Vagina (tissue), 2 donors: ENCODE measurements around the gene ACTN4.
"Not testable (repeated sequence)": the region's sequence is repeated elsewhere in the genome, so short reads cannot be mapped to it uniquely, and the experiment has no call there.

Source experiments
- POLR2A ChIP-seq, 2 donors: fragments of 450-650 bp; IDR thresholded peaks; one replicate each; pipeline ENCODE4 v1.6.1; 2017; ENCODE audit warnings: antibody characterized with exemption in 2 of 2, mild to moderate bottlenecking in 2 of 2, moderate library complexity in 2 of 2
- POLR2AphosphoS5 ChIP-seq, 2 donors: sonication (generic); formaldehyde crosslinking; IDR thresholded peaks; one replicate each; pipeline ENCODE4 v1.9.0; 2017; ENCODE audit warnings: antibody characterized with exemption in 2 of 2, mild to moderate bottlenecking in 2 of 2, low read depth in 1 of 2; ENCODE audit not compliant: insufficient read depth in 1 of 2
- TF ChIP-seq, protein P1 (sequence below), 3 experiments: fragments of 450-650 bp in 2 of 3; fragments of 200-600 bp in 1 of 3; sonication (generic) in 1 of 3; IDR thresholded peaks; one replicate each; pipeline ENCODE4 v1.5.1; 2017 to 2019; ENCODE audit warnings: antibody characterized with exemption in 3 of 3, mild to moderate bottlenecking in 2 of 3, moderate library complexity in 2 of 3

DNA sequence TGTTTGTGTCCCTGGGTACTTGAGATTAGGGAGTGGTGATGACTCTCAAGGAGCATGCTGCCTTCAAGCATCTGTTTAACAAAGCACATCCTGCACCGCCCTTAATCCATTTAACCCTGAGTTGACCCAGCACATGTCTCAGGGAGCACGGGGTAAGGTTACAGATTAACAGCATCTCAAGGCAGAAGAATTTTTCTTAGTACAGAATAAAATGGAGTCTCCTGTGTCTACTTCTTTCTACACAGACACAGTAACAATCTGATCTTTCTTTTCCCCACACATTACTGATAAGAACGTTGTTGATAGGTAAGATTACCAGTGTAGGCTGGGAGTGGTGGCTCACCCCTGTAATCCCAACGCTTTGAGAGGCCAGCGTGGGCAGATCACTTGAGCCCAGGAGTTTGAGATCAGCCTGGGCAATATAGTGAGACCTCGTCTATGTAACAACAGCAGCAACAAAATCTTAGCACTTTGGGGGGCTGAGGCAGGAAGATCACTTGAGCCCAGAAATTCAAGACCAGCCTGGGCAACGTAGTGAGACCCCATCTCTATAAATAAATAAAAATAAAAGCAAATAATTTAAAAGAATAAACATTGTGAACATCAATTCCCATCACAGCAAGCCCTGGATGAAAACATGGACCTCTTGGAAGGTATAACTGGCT, 15.5 kb upstream of the ACTN4 start:
- TF ChIP-seq, protein P1, sequence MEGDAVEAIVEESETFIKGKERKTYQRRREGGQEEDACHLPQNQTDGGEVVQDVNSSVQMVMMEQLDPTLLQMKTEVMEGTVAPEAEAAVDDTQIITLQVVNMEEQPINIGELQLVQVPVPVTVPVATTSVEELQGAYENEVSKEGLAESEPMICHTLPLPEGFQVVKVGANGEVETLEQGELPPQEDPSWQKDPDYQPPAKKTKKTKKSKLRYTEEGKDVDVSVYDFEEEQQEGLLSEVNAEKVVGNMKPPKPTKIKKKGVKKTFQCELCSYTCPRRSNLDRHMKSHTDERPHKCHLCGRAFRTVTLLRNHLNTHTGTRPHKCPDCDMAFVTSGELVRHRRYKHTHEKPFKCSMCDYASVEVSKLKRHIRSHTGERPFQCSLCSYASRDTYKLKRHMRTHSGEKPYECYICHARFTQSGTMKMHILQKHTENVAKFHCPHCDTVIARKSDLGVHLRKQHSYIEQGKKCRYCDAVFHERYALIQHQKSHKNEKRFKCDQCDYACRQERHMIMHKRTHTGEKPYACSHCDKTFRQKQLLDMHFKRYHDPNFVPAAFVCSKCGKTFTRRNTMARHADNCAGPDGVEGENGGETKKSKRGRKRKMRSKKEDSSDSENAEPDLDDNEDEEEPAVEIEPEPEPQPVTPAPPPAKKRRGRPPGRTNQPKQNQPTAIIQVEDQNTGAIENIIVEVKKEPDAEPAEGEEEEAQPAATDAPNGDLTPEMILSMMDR (IDR thresholded peaks at IDR 0.05), result not testable (repeated sequence)
- not testable (repeated sequence) for TF ChIP-seq POLR2A (IDR thresholded peaks at IDR 0.05); POLR2AphosphoS5 (IDR thresholded peaks at IDR 0.05; ENCODE audit: insufficient read depth in 1 of 2, low read depth in 1 of 2)
